ENCODE data around the gene MCM3. TPM values are rescaled to one million over a fixed set of nuclear protein-coding genes. Genes with fewer than 3 reads are reported as not detected.

The MCM3 gene
- total RNA-seq, 1 experiment from 2014 or later: 24.9 TPM

DNA sequence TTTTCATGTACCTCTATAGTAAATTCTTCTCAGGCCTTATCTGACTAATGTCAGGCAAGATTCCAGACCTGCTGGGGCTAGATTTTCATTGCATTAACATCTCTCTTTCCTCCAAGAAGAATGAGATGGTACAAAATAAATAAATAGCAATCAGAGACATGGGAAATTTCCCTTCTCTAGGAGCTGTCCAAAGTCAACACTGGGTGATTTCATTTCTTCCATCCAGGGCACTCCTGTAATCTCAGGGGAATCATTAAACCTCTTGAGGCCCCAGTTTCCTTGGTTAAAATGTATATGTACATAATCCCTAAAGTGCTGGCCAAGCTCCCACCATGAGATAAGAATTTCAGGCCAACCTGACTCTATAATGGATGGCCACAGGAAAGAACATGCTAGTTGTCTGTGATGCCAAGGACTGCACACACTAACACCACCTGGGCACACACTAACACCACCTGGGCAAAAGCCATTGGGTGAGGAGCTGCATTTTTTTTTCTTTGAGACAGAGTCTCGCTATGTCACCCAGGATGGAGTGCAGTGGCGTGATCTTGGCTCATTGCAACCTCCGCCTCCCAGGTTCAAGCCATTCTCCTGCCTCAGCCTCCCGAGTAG is 41.2 kb downstream of the MCM3 start:
- ChIA-PET CTCF (interaction anchor here (0.6 to 3.0 kb wide), 5 partner anchors 9 to 164 kb away, joined by 3 to 25 read pairs (median 4); no protein-coding TSS in a partner anchor), POLR2A (interaction anchor here (0.7 to 0.8 kb wide), 2 partner anchors 89 to 1444 kb away, joined by 3 read pairs; no protein-coding TSS in a partner anchor)
- no peak overlapping the region for H3K27ac Mint-ChIP-seq (ENCODE audit: low read depth, unreplicated experiment)
- H3K36me3 Mint-ChIP-seq (ENCODE audit: insufficient read depth, unreplicated experiment): peaks cover under 1% of the 10 kb centered on the region
- intact Hi-C loops (cut with micrococcal nuclease): no loop called here
- H3K9me3 Mint-ChIP-seq (ENCODE audit: unreplicated experiment): no peaks in the 10 kb centered on the region
- no peak overlapping the region for H3K4me3 Mint-ChIP-seq (ENCODE audit: unreplicated experiment)
- TF ChIP-seq, protein P1, sequence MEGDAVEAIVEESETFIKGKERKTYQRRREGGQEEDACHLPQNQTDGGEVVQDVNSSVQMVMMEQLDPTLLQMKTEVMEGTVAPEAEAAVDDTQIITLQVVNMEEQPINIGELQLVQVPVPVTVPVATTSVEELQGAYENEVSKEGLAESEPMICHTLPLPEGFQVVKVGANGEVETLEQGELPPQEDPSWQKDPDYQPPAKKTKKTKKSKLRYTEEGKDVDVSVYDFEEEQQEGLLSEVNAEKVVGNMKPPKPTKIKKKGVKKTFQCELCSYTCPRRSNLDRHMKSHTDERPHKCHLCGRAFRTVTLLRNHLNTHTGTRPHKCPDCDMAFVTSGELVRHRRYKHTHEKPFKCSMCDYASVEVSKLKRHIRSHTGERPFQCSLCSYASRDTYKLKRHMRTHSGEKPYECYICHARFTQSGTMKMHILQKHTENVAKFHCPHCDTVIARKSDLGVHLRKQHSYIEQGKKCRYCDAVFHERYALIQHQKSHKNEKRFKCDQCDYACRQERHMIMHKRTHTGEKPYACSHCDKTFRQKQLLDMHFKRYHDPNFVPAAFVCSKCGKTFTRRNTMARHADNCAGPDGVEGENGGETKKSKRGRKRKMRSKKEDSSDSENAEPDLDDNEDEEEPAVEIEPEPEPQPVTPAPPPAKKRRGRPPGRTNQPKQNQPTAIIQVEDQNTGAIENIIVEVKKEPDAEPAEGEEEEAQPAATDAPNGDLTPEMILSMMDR (IDR thresholded peaks at IDR 0.05; ENCODE audit: unreplicated experiment): no peak
- peaks cover 9% of the 10 kb centered on the region for H3K27me3 Mint-ChIP-seq (ENCODE audit: insufficient read depth, unreplicated experiment)
- no peaks in the 10 kb centered on the region for H3K4me1 Mint-ChIP-seq (ENCODE audit: insufficient read depth, unreplicated experiment)
- BruUV-seq (replicated peaks): no TSS peak
- DNase-seq (ENCODE audit: unreplicated experiment): peak; percentile 29

DNA sequence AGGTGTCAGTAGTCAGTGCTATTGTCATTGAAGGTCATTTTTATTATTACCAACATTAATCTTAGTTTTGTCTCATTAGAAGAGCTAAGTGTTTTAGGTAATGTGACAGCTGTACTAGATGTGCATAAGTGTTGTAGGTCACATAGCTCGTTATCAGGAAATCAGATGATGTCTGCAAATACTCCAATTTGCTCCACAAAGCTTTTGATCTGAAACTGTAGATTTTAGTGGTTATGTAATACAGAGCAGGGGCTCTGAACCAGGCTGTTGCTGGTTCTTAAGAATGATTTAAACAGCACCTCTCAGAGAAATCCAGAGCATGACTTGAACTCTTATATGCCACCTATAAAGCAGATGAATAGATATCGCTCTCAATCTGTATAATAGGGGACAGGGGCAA is 42.7 kb downstream of the MCM3 start:
- POLR2A ChIA-PET: no interaction called here
- no peak overlapping the region for H3K27ac Mint-ChIP-seq (ENCODE audit: low read depth, unreplicated experiment)
- CTCF ChIA-PET: interaction anchor here (0.5 to 3.0 kb wide), 10 partner anchors 8 to 409 kb away, joined by 3 to 25 read pairs (median 4); no protein-coding TSS in a partner anchor
- H3K4me3 Mint-ChIP-seq (ENCODE audit: unreplicated experiment): no peak overlapping the region
- intact Hi-C loops (cut with micrococcal nuclease): no loop called here
- H3K4me1 Mint-ChIP-seq (ENCODE audit: insufficient read depth, unreplicated experiment): no peaks in the 10 kb centered on the region
- BruUV-seq (replicated peaks): no TSS peak
- TF ChIP-seq, protein P1 (IDR thresholded peaks at IDR 0.05; ENCODE audit: unreplicated experiment): no peak
- H3K9me3 Mint-ChIP-seq (ENCODE audit: unreplicated experiment): no peaks in the 10 kb centered on the region
- peaks cover 20% of the 10 kb centered on the region for H3K27me3 Mint-ChIP-seq (ENCODE audit: insufficient read depth, unreplicated experiment)
- DNase-seq (ENCODE audit: unreplicated experiment): no peak
- peaks cover 6% of the 10 kb centered on the region for H3K36me3 Mint-ChIP-seq (ENCODE audit: insufficient read depth, unreplicated experiment)

DNA sequence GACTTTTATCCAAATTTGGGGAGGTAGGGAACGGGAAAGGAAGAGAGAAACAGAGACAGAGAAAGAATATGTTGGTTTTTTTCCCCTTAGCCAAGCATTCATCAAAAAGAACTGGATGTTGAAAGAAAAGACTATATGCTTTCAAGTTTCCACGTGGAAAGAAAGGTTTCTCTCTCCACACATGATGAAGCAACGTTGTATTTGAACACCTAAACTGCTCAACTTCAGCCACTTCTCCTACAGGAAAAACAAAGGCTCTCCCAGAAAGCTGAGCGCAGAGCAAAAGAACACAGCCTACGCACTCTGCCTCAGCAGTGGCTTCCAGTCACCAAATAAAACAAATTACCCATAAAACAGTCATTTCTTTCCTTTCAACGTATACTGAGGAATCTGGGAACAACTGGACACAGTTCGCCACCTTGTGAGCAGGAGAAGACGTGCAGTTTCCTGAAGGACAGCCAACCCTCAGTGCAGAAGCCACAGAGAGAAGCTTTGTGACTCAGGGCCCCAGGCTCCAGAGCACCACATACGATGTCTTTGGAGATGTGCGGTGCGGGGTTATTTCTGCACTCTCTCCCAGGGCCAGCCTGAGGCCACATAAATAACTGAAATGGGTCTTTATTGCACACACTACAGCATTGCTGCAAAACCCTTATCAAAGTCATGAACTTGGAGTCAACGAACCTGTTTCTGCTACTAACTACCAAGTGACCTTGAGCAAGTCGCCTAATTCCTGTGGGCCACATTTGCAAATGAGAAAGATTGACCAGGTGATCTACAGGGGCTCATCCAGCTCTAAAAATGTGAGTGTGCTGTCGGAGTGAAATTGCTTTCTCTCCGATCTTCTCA is 50.3 kb downstream of the MCM3 start:
- no peak overlapping the region for H3K27ac Mint-ChIP-seq (ENCODE audit: low read depth, unreplicated experiment)
- peaks cover 6% of the 10 kb centered on the region for H3K36me3 Mint-ChIP-seq (ENCODE audit: insufficient read depth, unreplicated experiment)
- H3K4me1 Mint-ChIP-seq (ENCODE audit: insufficient read depth, unreplicated experiment): no peaks in the 10 kb centered on the region
- peak; percentile 83 for DNase-seq (ENCODE audit: unreplicated experiment)
- POLR2A ChIA-PET: interaction anchor here (0.6 kb wide), 1 partner anchor 15 kb away, joined by 3 read pairs; no protein-coding TSS in a partner anchor
- TF ChIP-seq, protein P1 (IDR thresholded peaks at IDR 0.05; ENCODE audit: unreplicated experiment): peak; percentile 67
- H3K27me3 Mint-ChIP-seq (ENCODE audit: insufficient read depth, unreplicated experiment): peaks cover 38% of the 10 kb centered on the region
- H3K4me3 Mint-ChIP-seq (ENCODE audit: unreplicated experiment): no peak overlapping the region
- intact Hi-C loops (cut with micrococcal nuclease): loop anchor here (1.0 kb wide), 2 partner anchors 71 to 135 kb away; no protein-coding TSS in a partner anchor
- BruUV-seq (replicated peaks): no TSS peak
- CTCF ChIA-PET: interaction anchor here (0.7 to 5.4 kb wide), 34 partner anchors 7 to 188 kb away, joined by 3 to 90 read pairs (median 4); partner anchors contain the start of gene IL17F
- H3K9me3 Mint-ChIP-seq (ENCODE audit: unreplicated experiment): no peaks in the 10 kb centered on the region

DNA sequence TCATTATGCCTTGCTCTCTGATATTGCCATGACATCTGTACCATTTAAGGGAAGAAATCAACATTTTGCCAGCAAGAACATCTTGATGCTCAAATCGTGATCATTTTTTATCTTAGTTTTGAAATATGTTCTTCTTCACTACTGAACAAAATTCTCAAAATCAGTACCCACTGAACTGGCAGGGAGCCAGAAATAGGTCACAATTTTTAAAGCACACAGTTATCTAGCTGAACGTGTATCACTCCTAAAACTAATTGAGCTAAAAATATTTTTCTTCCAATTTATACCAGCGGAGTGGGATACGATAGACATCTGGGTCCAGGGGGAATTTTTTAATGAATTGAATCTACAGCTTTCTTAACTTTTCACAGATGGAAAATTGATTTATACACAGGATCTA is 51.5 kb downstream of the MCM3 start:
- Mint-ChIP-seq H3K36me3 (ENCODE audit: insufficient read depth, unreplicated experiment) (peaks cover 2% of the 10 kb centered on the region), H3K9me3 (ENCODE audit: unreplicated experiment) (no peaks in the 10 kb centered on the region), H3K27ac (ENCODE audit: low read depth, unreplicated experiment) (no peak overlapping the region), H3K4me1 (ENCODE audit: insufficient read depth, unreplicated experiment) (no peaks in the 10 kb centered on the region), H3K27me3 (ENCODE audit: insufficient read depth, unreplicated experiment) (peaks cover 29% of the 10 kb centered on the region), H3K4me3 (ENCODE audit: unreplicated experiment) (no peak overlapping the region)
- TF ChIP-seq, protein P1 (IDR thresholded peaks at IDR 0.05; ENCODE audit: unreplicated experiment): no peak
- ChIA-PET CTCF (interaction anchor here (0.6 to 5.4 kb wide), 20 partner anchors 8 to 184 kb away, joined by 3 to 90 read pairs (median 6); no protein-coding TSS in a partner anchor), POLR2A (no interaction called here)
- no TSS peak for BruUV-seq (replicated peaks)
- intact Hi-C loops (cut with micrococcal nuclease): no loop called here
- no peak for DNase-seq (ENCODE audit: unreplicated experiment)

Data from MCF 10A (cell line).